GM12878 (cell line): Measurements from ENCODE around the gene LYPD8. TPM values are rescaled to one million over a fixed set of nuclear protein-coding genes. Genes with fewer than 3 reads are reported as not detected.

Source experiments
- ATAC-seq: fragments of 200-7000 bp; cut with Tn5 transposase; 3 replicates; pipeline ENCODE4 v1.9.1; 2020; ENCODE audit warnings: mild to moderate bottlenecking, moderate library complexity
- BruUV-seq: library from RNA; stranded (reverse); fragments of 400-500 nt; replicated peaks from 2 replicates; lab custom pipeline; 2021; lab: Mats Ljungman, UMichigan
- CTCF ChIA-PET: fragments of 300-600 bp; sonication (Branson Sonifier 250); formaldehyde crosslinking; extraction: SDS; loops from one replicate; lab custom pipeline; 2021; ENCODE audit warnings: inconsistent platforms; lab: Yijun Ruan, JAX
- POLR2A ChIA-PET: fragments of 350-600 bp; formaldehyde crosslinking; extraction: SDS; loops from one replicate; lab custom pipeline; 2021; ENCODE audit warnings: inconsistent platforms; lab: Charles Lee
- RAD21 ChIA-PET: fragments of 300-600 bp; sonication (Branson Sonifier 250); formaldehyde crosslinking; loops from one replicate; lab custom pipeline; 2023; ENCODE audit warnings: antibody characterized with exemption; ENCODE audit not compliant: unreplicated experiment; lab: Charles Lee
- SMC1A ChIA-PET: fragments of 300-600 bp; sonication (Branson Sonifier 250); formaldehyde crosslinking; loops from one replicate; lab custom pipeline; 2023; ENCODE audit not compliant: unreplicated experiment, uncharacterized antibody; lab: Charles Lee
- DNase-seq: peaks from one replicate; pipeline ENCODE4 v3.0.0-alpha.2; 2011; ENCODE audit warnings: low read depth, low spot score
- FAIRE-seq: peaks from 3 replicates; lab custom pipeline; 2011; peaks lifted over from hg19 to GRCh38; lab: Jason Lieb, UNC
- H2AFZ ChIP-seq: 2 replicates; pipeline ENCODE4 v1.6.0; 2011; ENCODE audit warnings: low read depth, low read length, control low read depth; ENCODE audit not compliant: control insufficient read depth
- H3K27ac ChIP-seq: 2 replicates; pipeline ENCODE4 v1.5.1; 2011; ENCODE audit warnings: control low read depth; ENCODE audit not compliant: control insufficient read depth, insufficient read depth
- H3K27me3 ChIP-seq, 2 experiments: replicated peaks in 1 of 2; 2 replicates each; pipeline versions ENCODE4 v1.6.0 to v1.6.1; 2011; ENCODE audit warnings: low read length in 1 of 2; ENCODE audit not compliant: control insufficient read depth in 2 of 2, insufficient read depth in 2 of 2
- H3K36me3 ChIP-seq, 2 experiments: 2 replicates each; pipeline ENCODE4 v1.5.1; 2011; ENCODE audit warnings: low read length in 1 of 2; ENCODE audit not compliant: control insufficient read depth in 2 of 2, insufficient read depth in 2 of 2
- H3K4me1 ChIP-seq: 2 replicates; pipeline ENCODE4 v1.6.1; 2011; ENCODE audit warnings: mild to moderate bottlenecking, low read length, moderate library complexity, mixed read lengths; ENCODE audit not compliant: control insufficient read depth, insufficient read depth
- H3K4me2 ChIP-seq: 2 replicates; pipeline ENCODE4 v1.6.0; 2011; ENCODE audit warnings: control low read depth; ENCODE audit not compliant: control insufficient read depth, insufficient read depth
- H3K4me3 ChIP-seq: fragments of 200-600 bp; sonication (generic); 2 replicates; pipeline ENCODE4 v1.5.1; 2016
- H3K79me2 ChIP-seq: 2 replicates; pipeline ENCODE4 v1.6.0; 2011; ENCODE audit warnings: low read length; ENCODE audit not compliant: control insufficient read depth, insufficient read depth
- H3K9ac ChIP-seq: 2 replicates; pipeline ENCODE4 v1.8.0; 2011; ENCODE audit warnings: low read length, control low read depth, mixed read lengths; ENCODE audit not compliant: control insufficient read depth, insufficient read depth
- H3K9me3 ChIP-seq: replicated peaks from 3 replicates; pipeline ENCODE4 v1.5.1; 2011; ENCODE audit warnings: mild to moderate bottlenecking, low read length; ENCODE audit not compliant: control insufficient read depth, insufficient read depth
- H4K20me1 ChIP-seq: 2 replicates; pipeline ENCODE4 v1.6.0; 2011; ENCODE audit not compliant: control insufficient read depth, insufficient read depth
- CREB1 ChIP-seq: IDR thresholded peaks from 2 replicates; pipeline ENCODE4 v1.6.1; 2012; ENCODE audit warnings: low read depth, mild to moderate bottlenecking, inconsistent platforms
- EGR1 ChIP-seq, 2 experiments: IDR thresholded peaks; 1 replicate in 1 of 2; 2 replicates in 1 of 2; pipeline ENCODE4 v1.6.1; 2011 to 2012; ENCODE audit warnings: low read depth in 2 of 2, low read length in 2 of 2, borderline replicate concordance in 1 of 2, mild to moderate bottlenecking in 1 of 2, moderate library complexity in 1 of 2
- JUND ChIP-seq: IDR thresholded peaks from 2 replicates; pipeline ENCODE4 v1.6.1; 2012; ENCODE audit warnings: low read depth, mild to moderate bottlenecking, low read length, improper control_type of control experiment, moderate library complexity
- KLF5 ChIP-seq: fragments of 450-650 bp; IDR thresholded peaks from 2 replicates; pipeline ENCODE4 v1.6.1; 2014; ENCODE audit warnings: mild to moderate bottlenecking; ENCODE audit not compliant: partially characterized antibody
- NBN ChIP-seq: fragments of 450-650 bp; IDR thresholded peaks from 2 replicates; pipeline ENCODE4 v1.6.1; 2016
- NR2C2 ChIP-seq: IDR thresholded peaks from 2 replicates; pipeline ENCODE4 v1.6.1; 2011; ENCODE audit warnings: borderline replicate concordance, low read depth; ENCODE audit not compliant: control insufficient read depth, insufficient read length
- PAX5 ChIP-seq: IDR thresholded peaks from 2 replicates; pipeline ENCODE4 v1.6.1; 2011; ENCODE audit warnings: low read depth, low read length, borderline replicate concordance
- PAX8 ChIP-seq: fragments of 450-650 bp; IDR thresholded peaks from 2 replicates; pipeline ENCODE4 v1.6.1; 2017; ENCODE audit warnings: mild to moderate bottlenecking, moderate library complexity
- SIX5 ChIP-seq: IDR thresholded peaks from 2 replicates; pipeline ENCODE4 v1.6.1; 2011; ENCODE audit warnings: mild to moderate bottlenecking, low read depth, low read length, moderate library complexity; ENCODE audit not compliant: severe bottlenecking
- SMC3 ChIP-seq: IDR thresholded peaks from 2 replicates; pipeline ENCODE4 v1.6.1; 2011; ENCODE audit warnings: low read length, improper control_type of control experiment, borderline replicate concordance
- SP1 ChIP-seq: IDR thresholded peaks from one replicate; pipeline ENCODE4 v1.6.1; 2011; ENCODE audit warnings: low read depth, low read length
- TCF3 ChIP-seq: IDR thresholded peaks from 2 replicates; pipeline ENCODE4 v1.6.1; 2012; ENCODE audit warnings: low read depth, mild to moderate bottlenecking, low read length, borderline replicate concordance; ENCODE audit not compliant: insufficient read depth
- ZNF217 ChIP-seq: fragments of 450-650 bp; IDR thresholded peaks from 2 replicates; pipeline ENCODE4 v1.6.1; 2017; ENCODE audit warnings: antibody characterized with exemption, mild to moderate bottlenecking
- WGBS: methylation state at CpG from one replicate; pipeline ENCODE4 v1.1.6; 2016; ENCODE audit warnings: low lambda C conversion rate; ENCODE audit not compliant: insufficient replicate concordance, insufficient coverage; ENCODE audit errors: missing lambda C conversion rate; 5-methylcytosine and 5-hydroxymethylcytosine counted together
- in situ Hi-C: fragments of 300-500 bp; cut with MboI; formaldehyde crosslinking; loops from 9 replicates; pipeline ENCODE4 v1.14.3; 2018; ENCODE audit warnings: mixed read lengths
- intact Hi-C: fragments of 100-400 bp; cut with micrococcal nuclease; formaldehyde crosslinking; loops from one replicate; pipeline ENCODE4 v1.14.2; 2022; ENCODE audit not compliant: unreplicated experiment
- polyA plus RNA-seq, 11 experiments: library from polyadenylated mRNA; depleted of rRNA in 4 of 11; unstranded in 6 of 11; stranded (reverse) in 5 of 11; fragments of >200 nt; fragmentation: Nextera tagmentation in 4 of 11; fragmentation: Illumina TruSeq in 1 of 11; extraction: Ambion mirVana in 4 of 11; extraction: Trizol in 1 of 11; gene quantifications; 1 replicate in 1 of 11; 2 replicates in 10 of 11; pipeline versions ENCODE4 v1.2.1 to v1.2.3, GENCODE V29; 2011 to 2016; ENCODE audit warnings: inconsistent platforms in 2 of 11, missing spikeins in 2 of 11, low read depth in 1 of 11
- total RNA-seq, 4 experiments: library from RNA; depleted of rRNA in 3 of 4; stranded (reverse); fragments of >200 nt in 3 of 4; fragmentation: Illumina TruSeq in 1 of 4; extraction: Trizol in 1 of 4; gene quantifications; 2 replicates each; pipeline versions ENCODE4 v1.2.1 to v1.2.3, GENCODE V29; 2013 to 2021
- TF ChIP-seq, protein P1 (sequence below): IDR thresholded peaks from 2 replicates; pipeline ENCODE4 v1.6.1; 2012; ENCODE audit warnings: low read depth, low read length, improper control_type of control experiment
- TF ChIP-seq, protein P2 (sequence below): IDR thresholded peaks from 2 replicates; pipeline ENCODE4 v1.6.1; 2011; ENCODE audit warnings: low read depth, mild to moderate bottlenecking, low read length, moderate library complexity, borderline replicate concordance; ENCODE audit errors: extremely low read depth
- TF ChIP-seq, protein P3 (sequence below): fragments of 450-650 bp; IDR thresholded peaks from 2 replicates; pipeline ENCODE4 v1.6.1; 2016; ENCODE audit warnings: mild to moderate bottlenecking, moderate library complexity, borderline replicate concordance
- TF ChIP-seq, protein P4 (sequence below): IDR thresholded peaks from 2 replicates; pipeline ENCODE4 v1.6.1; 2011; ENCODE audit warnings: borderline replicate concordance, low read depth, mild to moderate bottlenecking, moderate library complexity, mixed read lengths, low read length; ENCODE audit not compliant: insufficient read depth; ENCODE audit errors: extremely low read length

Gene LYPD8
- total and polyA plus RNA-seq, 10 of the 15 experiments (the other 5 are each of a cell fraction or from before 2014, with no cell fraction given) = 0.13 to 0.40 (median 0.18) TPM; not detected in 7

DNA sequence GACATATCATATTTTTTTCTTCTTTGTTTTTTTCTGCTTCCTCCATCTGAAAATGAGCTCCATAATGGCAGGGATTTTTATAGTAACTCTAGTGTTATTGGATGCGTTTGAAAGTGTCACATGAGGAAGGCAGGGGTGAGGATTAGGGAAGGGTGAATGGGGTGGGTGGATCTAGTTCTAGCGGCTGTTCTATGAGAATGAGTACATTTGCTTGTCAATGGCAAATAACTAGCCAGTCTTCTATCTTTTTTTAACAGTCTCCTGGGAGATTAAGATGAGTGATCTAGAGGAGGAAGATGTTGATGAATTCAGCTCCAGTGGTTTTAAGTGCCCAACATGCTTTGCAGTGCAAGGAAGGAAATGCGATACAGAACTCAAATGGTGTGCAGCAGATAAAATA, 58.8 kb downstream of the LYPD8 start (continued):
- TF ChIP-seq, protein P1, sequence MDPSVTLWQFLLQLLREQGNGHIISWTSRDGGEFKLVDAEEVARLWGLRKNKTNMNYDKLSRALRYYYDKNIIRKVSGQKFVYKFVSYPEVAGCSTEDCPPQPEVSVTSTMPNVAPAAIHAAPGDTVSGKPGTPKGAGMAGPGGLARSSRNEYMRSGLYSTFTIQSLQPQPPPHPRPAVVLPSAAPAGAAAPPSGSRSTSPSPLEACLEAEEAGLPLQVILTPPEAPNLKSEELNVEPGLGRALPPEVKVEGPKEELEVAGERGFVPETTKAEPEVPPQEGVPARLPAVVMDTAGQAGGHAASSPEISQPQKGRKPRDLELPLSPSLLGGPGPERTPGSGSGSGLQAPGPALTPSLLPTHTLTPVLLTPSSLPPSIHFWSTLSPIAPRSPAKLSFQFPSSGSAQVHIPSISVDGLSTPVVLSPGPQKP = no peak
- no peak for TF ChIP-seq KLF5
- no peak for TF ChIP-seq PAX5
- no peak for TF ChIP-seq SIX5
- TF ChIP-seq CREB1 = no peak
- TF ChIP-seq, protein P2, sequence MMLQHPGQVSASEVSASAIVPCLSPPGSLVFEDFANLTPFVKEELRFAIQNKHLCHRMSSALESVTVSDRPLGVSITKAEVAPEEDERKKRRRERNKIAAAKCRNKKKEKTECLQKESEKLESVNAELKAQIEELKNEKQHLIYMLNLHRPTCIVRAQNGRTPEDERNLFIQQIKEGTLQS = no peak
- TF ChIP-seq ZNF217 = no peak
- no peak for TF ChIP-seq SP1

DNA sequence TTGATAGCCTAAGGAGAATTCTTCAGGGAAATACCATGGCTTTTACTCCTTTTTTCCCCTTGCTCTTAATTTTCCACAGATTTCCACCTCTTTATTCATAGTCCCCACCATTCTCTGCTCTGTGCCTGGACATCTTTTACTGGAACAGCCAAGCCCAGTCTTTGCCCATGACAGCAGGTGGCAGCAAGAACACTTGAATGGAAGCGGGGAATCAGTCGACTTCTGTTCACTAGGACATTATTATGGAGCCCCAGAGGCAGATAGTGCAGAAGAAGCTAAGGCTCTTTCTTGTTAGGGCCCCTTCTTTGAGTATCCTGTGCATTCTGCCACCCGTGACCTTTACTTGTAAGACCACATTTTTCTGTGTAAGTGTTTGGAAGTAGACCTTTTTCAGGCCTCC, 59.3 kb downstream of the LYPD8 start:
- H3K9ac ChIP-seq = no peak overlapping the region
- no peaks in the 10 kb centered on the region; the same call in 2 of the 3 replicates for H3K9me3 ChIP-seq
- ATAC-seq (peak; percentile 86), FAIRE-seq (no peak), DNase-seq (no peak)
- SMC1A ChIA-PET = interaction anchor here (0.8 to 5.2 kb wide), 11 partner anchors 8 to 453 kb away, joined by 3 to 60 read pairs (median 5); no protein-coding TSS in a partner anchor
- POLR2A ChIA-PET = no interaction called here
- no peaks in the 10 kb centered on the region for H3K79me2 ChIP-seq
- H3K27ac ChIP-seq = no peak overlapping the region
- WGBS = 90% methylated on average over 3 of the region's 3 CpGs
- RAD21 ChIA-PET = interaction anchor here (0.6 to 4.9 kb wide), 7 partner anchors 90 to 453 kb away, joined by 3 to 53 read pairs (median 4); partner anchors contain the start of gene ZNF692
- BruUV-seq = no TSS peak
- in situ Hi-C loops (loop anchor here (5.0 kb wide), 1 partner anchor 111 kb away; no protein-coding TSS in a partner anchor), intact Hi-C loops (loop anchor here (1.0 to 5.0 kb wide), 2 partner anchors 111 to 454 kb away; no protein-coding TSS in a partner anchor)
- no peaks in the 10 kb centered on the region for H3K36me3 ChIP-seq
- no peak overlapping the region for H2AFZ ChIP-seq
- H3K4me2 ChIP-seq = no peak overlapping the region
- H3K4me1 ChIP-seq = no peaks in the 10 kb centered on the region
- CTCF ChIA-PET = interaction anchor here (0.7 to 4.6 kb wide), 10 partner anchors 9 to 166 kb away, joined by 3 to 86 read pairs (median 4); no protein-coding TSS in a partner anchor
- no peaks in the 10 kb centered on the region for H3K27me3 ChIP-seq
- no peak overlapping the region for H3K4me3 ChIP-seq
- no peaks in the 10 kb centered on the region for H4K20me1 ChIP-seq
- TF ChIP-seq JUND = no peak
- no peak for TF ChIP-seq PAX8
- TF ChIP-seq, protein P3, sequence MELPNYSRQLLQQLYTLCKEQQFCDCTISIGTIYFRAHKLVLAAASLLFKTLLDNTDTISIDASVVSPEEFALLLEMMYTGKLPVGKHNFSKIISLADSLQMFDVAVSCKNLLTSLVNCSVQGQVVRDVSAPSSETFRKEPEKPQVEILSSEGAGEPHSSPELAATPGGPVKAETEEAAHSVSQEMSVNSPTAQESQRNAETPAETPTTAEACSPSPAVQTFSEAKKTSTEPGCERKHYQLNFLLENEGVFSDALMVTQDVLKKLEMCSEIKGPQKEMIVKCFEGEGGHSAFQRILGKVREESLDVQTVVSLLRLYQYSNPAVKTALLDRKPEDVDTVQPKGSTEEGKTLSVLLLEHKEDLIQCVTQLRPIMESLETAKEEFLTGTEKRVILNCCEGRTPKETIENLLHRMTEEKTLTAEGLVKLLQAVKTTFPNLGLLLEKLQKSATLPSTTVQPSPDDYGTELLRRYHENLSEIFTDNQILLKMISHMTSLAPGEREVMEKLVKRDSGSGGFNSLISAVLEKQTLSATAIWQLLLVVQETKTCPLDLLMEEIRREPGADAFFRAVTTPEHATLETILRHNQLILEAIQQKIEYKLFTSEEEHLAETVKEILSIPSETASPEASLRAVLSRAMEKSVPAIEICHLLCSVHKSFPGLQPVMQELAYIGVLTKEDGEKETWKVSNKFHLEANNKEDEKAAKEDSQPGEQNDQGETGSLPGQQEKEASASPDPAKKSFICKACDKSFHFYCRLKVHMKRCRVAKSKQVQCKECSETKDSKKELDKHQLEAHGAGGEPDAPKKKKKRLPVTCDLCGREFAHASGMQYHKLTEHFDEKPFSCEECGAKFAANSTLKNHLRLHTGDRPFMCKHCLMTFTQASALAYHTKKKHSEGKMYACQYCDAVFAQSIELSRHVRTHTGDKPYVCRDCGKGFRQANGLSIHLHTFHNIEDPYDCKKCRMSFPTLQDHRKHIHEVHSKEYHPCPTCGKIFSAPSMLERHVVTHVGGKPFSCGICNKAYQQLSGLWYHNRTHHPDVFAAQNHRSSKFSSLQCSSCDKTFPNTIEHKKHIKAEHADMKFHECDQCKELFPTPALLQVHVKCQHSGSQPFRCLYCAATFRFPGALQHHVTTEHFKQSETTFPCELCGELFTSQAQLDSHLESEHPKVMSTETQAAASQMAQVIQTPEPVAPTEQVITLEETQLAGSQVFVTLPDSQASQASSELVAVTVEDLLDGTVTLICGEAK = no peak
- TF ChIP-seq, protein P4, sequence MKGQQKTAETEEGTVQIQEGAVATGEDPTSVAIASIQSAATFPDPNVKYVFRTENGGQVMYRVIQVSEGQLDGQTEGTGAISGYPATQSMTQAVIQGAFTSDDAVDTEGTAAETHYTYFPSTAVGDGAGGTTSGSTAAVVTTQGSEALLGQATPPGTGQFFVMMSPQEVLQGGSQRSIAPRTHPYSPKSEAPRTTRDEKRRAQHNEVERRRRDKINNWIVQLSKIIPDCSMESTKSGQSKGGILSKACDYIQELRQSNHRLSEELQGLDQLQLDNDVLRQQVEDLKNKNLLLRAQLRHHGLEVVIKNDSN = no peak
- TF ChIP-seq TCF3 = no peak
- TF ChIP-seq SMC3 = peak; percentile 58; the same call in 1 of the 2 replicates
- TF ChIP-seq NBN = no peak
- no peak for TF ChIP-seq EGR1 (IDR thresholded peaks at IDR 0.05; ENCODE audit: borderline replicate concordance in 1 of 2, low read depth in 2 of 2, low read length in 2 of 2)
- TF ChIP-seq NR2C2 = no peak
